HG03558 (cell line): Measurements from ENCODE around the gene MMP23B.

Experiments
- ATAC-seq: cut with Tn5 transposase; IDR thresholded peaks from one replicate; pipeline ENCODE4 v1.9.1; 2021; ENCODE audit warnings: moderate number of reproducible peaks; ENCODE audit not compliant: unreplicated experiment; ENCODE audit errors: extremely low read depth

MMP23B gene

DNA sequence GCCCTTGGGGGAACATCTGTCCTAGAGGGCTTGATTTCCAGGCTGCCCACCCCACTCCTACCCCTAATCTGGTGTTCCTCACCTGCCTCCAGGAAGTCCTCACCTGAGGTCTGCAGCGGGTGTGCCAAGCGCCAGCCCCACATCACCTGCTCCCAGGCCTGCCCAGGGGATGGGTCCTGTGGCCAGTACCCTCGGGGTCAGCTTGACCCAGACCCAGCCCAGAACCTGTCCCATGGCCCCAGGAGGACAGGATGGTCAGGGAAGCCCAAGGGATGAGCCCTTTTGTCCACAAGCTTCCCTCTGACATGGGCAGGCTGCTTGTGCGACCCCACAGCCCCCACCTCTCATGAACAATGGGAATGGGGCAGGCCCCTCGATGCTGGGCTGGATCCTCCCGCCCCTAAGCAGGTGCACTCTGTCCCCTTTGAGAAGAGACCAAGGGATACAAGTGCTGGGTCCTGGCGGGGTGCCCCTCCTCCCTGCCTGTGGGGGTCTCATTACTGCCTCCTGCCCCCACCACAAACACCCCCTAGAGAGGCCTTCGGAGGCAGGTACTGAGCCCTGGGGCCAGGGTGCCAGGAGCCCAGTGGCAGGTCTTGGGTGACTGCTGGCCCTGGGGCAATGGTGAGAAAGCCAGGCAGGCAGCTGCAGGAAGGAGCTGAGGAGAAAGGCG is 13.4 kb upstream of the MMP23B start:
- no peak for ATAC-seq

- ATAC-seq: no peak
These were observed 12.0 kb upstream of the MMP23B start for GRCh38 chr1:1619917-1620361.

GRCh38 chr1:1620433-1621139 is 11.4 kb upstream of the MMP23B start:
- no peak for ATAC-seq

GRCh38 chr1:1621173-1622009 is 10.6 kb upstream of the MMP23B start:
- no peak for ATAC-seq

DNA sequence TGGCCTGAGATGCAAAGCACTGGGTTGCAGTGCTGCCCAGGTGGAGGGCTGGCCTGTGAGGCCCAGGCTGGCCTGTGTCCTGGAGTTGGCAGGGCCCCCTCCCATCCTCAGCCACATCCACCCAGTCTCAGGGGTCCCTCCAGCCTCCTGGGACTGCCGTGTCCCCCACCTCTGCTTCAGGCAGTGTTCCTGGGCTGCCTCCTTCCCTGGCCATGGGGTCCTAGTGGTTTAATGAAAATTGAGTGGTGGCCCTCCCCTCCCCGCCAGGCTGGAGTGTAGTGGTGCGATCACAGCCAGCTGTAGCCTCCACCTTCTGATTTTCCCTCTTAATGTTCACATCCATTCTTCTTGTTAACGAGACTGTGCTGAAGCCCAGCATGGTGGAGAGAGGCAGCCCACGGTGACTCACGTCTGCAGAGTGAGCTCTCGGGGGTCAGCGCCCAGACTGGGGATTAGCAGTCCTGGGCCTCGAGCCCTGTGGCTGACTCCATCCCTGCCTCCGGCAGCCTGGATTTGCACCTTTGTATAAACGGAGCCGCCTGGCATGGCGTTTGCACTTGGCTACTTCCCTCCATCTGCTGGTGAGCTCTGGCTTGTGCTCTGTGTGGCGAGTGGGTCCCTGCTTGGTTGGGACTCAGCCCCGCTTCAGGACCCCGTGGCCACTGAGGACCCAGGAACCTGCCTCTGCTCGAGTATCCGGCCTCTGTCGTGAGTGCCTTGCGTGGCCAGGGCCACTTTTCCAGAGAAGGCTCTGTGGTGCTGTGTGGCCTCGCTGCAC is 9.8 kb upstream of the MMP23B start:
- no peak for ATAC-seq

DNA sequence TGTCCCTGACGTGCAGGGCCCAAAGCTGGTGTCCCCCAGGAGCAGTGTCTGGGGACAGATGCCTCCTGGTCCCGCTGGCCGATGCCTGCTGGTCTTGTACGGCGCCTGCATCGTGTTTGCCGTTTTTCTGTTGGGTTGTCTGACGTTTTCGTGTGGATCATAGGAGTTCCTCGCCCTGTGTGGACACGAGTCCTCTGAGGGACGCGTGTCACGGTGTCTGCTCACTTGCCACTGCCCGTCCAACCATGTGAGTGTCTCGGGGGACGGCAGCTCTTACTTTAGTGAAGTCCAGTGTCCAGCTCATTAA is 9.2 kb upstream of the MMP23B start:
- ATAC-seq: no peak

GRCh38 chr1:1623181-1623630 is 8.8 kb upstream of the MMP23B start:
- ATAC-seq: no peak

DNA sequence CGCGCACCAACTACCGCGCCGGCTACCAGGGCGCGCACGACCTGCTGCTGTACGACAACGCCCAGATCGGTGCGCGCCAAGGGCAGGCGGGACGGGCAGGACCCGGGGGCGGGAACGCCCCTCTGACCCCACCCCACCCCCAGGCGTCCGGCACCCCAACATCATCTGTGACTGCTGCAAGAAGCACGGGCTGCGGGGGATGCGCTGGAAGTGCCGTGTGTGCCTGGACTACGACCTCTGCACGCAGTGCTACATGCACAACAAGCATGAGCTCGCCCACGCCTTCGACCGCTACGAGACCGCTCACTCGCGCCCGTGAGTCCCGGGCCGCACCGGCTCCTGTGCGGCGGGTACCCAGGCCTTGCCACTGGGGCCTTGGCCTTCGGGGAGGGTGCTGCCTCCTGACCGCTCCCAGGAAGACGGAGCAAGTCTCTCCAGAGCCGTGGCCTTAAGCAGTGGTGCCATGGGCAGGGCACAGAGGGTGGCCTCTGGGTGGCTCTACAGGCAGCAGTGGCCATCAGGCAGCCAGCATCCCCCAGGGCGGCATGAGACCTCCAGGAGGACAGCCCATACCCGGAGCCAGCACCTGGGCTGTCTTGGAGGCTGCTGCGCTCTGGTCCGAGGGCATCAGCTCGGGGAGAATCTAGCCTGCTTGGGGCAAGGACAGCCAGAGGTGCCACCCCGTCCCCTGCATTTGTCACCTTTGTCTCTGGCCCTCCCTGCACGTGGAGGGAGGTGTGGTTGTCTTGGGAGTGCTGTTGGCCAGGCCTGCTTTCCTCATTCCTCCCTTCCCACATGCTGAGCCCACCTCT is 8.1 kb upstream of the MMP23B start:
- ATAC-seq: no peak

DNA sequence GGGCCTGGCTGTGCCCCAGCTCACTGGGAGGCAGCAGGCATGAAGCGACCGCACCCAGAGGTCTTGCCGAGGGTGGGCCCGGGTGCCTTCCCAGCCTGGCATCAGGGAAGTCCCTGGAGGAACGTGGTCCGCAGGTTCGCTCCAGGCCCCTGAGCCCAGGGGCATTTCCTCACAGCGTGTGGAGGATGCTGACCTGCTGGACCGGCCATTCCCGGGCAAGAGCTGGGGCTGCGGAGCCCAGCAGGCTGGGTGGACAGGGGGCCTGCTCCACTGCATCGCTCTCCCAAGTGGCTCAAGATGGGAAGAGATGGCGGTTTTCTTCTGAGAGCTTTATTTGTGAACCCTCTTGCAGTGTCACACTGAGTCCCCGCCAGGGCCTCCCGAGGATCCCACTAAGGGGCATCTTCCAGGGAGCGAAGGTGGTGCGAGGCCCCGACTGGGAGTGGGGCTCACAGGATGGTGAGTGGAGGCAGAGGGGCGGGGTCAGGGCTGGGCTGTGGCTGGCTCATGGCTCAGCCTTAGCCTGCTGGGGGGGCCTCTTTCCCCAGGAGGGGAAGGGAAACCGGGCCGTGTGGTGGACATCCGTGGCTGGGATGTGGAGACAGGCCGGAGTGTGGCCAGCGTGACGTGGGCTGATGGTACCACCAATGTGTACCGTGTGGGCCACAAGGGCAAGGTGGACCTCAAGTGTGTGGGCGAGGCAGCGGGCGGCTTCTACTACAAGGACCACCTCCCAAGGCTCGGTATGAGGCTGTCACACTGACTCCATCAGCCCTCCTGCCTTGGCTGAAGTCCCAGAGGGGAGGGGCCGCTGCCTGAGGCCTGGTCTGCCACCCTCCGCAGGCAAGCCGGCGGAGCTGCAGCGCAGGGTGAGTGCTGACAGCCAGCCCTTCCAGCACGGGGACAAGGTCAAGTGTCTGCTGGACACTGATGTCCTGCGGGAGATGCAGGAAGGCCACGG is 7.2 kb upstream of the MMP23B start:
- ATAC-seq: no peak

DNA sequence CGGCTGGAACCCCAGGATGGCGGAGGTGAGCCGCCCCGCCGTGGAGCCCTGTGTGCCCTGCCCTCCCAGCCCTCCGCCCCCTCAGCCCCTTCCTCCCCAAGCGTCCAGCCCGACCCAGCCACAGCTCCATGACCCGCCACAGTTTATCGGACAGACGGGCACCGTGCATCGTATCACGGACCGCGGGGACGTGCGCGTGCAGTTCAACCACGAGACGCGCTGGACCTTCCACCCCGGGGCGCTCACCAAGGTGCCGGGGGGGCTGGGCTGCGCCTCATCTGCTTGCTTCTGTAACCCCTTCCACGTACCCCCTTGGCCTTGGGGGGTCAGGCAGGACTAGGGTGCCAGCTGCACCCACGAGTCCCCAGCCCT is 6.6 kb upstream of the MMP23B start:
- no peak for ATAC-seq

- no peak for ATAC-seq
These were observed 6.2 kb upstream of the MMP23B start for GRCh38 chr1:1625824-1626206.

DNA sequence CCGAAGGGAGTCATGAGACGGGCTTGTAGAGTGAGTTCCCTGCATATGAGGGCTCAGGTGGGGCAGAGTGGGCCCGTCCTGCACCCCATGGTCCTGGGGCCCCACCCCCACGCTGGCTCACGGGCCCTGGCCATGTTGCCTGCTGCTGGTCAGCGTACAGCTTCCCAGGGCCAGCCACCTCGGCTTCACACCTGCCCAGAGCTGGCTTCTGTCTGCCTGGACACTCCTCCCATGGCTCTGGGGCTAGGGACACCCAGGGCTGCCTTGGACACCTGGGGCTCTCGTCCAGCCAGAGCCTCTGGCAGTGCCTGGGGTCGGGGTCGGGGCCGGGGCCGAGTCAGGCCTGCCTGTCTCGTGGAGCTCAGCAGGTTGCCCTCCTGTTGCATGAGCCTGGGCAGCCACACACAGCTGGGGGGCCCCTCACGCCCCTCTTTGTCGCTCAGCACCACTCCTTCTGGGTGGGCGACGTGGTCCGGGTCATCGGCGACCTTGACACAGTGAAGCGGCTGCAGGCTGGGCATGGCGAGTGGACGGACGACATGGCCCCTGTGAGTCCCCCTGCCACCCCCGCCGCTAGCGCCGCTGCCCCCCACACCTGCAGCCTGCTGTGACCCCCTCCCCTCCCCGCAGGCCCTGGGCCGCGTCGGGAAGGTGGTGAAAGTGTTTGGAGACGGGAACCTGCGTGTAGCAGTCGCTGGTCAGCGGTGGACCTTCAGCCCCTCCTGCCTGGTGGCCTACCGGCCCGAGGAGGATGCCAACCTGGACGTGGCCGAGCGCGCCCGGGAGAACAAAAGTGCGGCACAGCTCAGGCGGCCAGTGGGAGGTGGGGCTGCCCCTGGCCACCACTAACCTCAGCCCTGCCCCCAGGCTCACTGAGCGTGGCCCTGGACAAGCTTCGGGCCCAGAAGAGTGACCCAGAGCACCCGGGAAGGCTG is 5.5 kb upstream of the MMP23B start:
- no peak for ATAC-seq

GRCh38 chr1:1627261-1627828 is 4.6 kb upstream of the MMP23B start:
- no peak for ATAC-seq

DNA sequence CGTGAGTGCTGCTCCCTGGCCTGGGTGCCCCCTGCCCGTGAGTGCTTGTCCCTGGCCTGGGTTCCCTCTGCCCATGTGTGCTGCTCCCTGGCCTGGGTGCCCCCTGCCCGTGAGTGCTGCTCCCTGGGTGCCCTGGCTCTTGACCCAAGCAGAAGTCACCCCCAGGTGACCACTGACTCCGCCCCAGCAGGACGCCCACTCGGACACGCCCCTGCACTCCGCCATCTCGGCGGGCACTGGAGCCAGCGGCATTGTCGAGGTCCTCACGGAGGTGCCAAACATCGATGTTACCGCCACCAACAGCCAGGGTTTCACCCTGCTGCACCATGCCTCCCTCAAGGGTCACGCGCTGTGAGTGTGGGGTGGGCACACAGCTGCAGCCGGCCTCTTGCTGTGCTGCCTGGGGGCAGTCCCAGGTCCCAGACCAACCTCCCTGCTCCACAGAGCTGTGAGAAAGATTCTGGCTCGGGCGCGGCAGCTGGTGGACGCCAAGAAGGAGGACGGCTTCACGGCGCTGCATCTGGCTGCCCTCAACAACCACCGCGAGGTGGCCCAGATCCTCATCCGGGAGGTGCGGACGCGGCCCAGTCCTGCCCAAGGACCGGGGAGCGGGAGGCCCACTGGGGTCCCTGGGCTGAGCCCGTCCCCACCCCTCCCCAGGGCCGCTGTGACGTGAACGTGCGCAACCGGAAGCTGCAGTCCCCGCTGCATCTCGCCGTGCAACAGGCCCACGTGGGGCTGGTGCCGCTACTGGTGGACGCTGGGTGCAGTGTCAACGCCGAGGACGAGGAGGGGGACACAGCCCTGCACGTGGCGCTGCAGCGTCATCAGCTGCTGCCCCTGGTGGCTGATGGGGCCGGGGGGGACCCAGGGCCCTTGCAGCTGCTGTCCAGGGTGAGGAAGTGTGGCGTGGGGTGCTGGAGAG is 3.9 kb upstream of the MMP23B start:
- no peak for ATAC-seq

GRCh38 chr1:1628754-1629429 is 3.1 kb upstream of the MMP23B start:
- ATAC-seq: no peak
